NCI-H2227 (cell line): ENCODE results near the gene OSBPL10.
"Not testable (repeated sequence)": the region's sequence is repeated elsewhere in the genome, so short reads cannot be mapped to it uniquely, and the experiment has no call there.

Source experiments
- DNase-seq: peaks from one replicate; lab custom pipeline; 2025; ENCODE audit not compliant: unreplicated experiment; lab: John Stamatoyannopoulos, UW

The OSBPL10 gene

GRCh38 chr3:31892916-31893573 lies 88.0 kb downstream of the OSBPL10 start:
- no peak for DNase-seq

- DNase-seq = no peak
Observed at GRCh38 chr3:31892500-31892899, 88.6 kb downstream of the OSBPL10 start.

GRCh38 chr3:31891876-31892455 lies 89.1 kb downstream of the OSBPL10 start:
- no peak for DNase-seq

GRCh38 chr3:31890742-31891469 lies 90.2 kb downstream of the OSBPL10 start:
- no peak for DNase-seq

- no peak for DNase-seq
Observed at GRCh38 chr3:31890007-31890406, 91.1 kb downstream of the OSBPL10 start.

- no peak for DNase-seq
Observed at GRCh38 chr3:31885235-31885634, 95.8 kb downstream of the OSBPL10 start.

- DNase-seq = no peak
Observed at GRCh38 chr3:31884251-31884650, 96.8 kb downstream of the OSBPL10 start.

GRCh38 chr3:31882895-31883294 lies 98.2 kb downstream of the OSBPL10 start:
- DNase-seq = peak; percentile 35

GRCh38 chr3:31882431-31882830 lies 98.6 kb downstream of the OSBPL10 start:
- DNase-seq = peak; percentile 6

GRCh38 chr3:31880482-31881078 lies 100.5 kb downstream of the OSBPL10 start:
- DNase-seq = no peak

GRCh38 chr3:31880020-31880419 lies 101.0 kb downstream of the OSBPL10 start:
- no peak for DNase-seq

- no peak for DNase-seq
Observed at GRCh38 chr3:31879365-31879764, 101.7 kb downstream of the OSBPL10 start.

GRCh38 chr3:31878231-31878838 lies 102.7 kb downstream of the OSBPL10 start:
- DNase-seq = no peak

GRCh38 chr3:31876331-31876730 lies 104.7 kb downstream of the OSBPL10 start:
- no peak for DNase-seq

- no peak for DNase-seq
Observed at GRCh38 chr3:31875437-31875836, 105.6 kb downstream of the OSBPL10 start.

GRCh38 chr3:31873254-31873820 lies 107.7 kb downstream of the OSBPL10 start:
- DNase-seq = no peak

GRCh38 chr3:31871939-31872507 lies 109.0 kb downstream of the OSBPL10 start:
- DNase-seq = no peak

GRCh38 chr3:31870111-31870510 lies 111.0 kb downstream of the OSBPL10 start:
- DNase-seq = not testable (repeated sequence)

- DNase-seq = no peak
Observed at GRCh38 chr3:31868236-31868635, 112.8 kb downstream of the OSBPL10 start.

- DNase-seq = no peak
Observed at GRCh38 chr3:31862666-31863279, 118.3 kb downstream of the OSBPL10 start.
